Stimulated activated CD8-positive, alpha-beta memory T cell treated with anti-CD3 and anti-CD28 coated beads, Interleukin-15, amount 100 ng/mL, for 48 hours (primary cell): ENCODE results near the gene SYNGR3.
"Not testable (repeated sequence)": the region's sequence is repeated elsewhere in the genome, so short reads cannot be mapped to it uniquely, and the experiment has no call there.

Experiments used
- DNase-seq, 2 donors: peaks; one replicate each; pipeline ENCODE4 v3.0.0-alpha.2; 2020; ENCODE audit warnings: low read depth in 2 of 2

The SYNGR3 gene

DNA sequence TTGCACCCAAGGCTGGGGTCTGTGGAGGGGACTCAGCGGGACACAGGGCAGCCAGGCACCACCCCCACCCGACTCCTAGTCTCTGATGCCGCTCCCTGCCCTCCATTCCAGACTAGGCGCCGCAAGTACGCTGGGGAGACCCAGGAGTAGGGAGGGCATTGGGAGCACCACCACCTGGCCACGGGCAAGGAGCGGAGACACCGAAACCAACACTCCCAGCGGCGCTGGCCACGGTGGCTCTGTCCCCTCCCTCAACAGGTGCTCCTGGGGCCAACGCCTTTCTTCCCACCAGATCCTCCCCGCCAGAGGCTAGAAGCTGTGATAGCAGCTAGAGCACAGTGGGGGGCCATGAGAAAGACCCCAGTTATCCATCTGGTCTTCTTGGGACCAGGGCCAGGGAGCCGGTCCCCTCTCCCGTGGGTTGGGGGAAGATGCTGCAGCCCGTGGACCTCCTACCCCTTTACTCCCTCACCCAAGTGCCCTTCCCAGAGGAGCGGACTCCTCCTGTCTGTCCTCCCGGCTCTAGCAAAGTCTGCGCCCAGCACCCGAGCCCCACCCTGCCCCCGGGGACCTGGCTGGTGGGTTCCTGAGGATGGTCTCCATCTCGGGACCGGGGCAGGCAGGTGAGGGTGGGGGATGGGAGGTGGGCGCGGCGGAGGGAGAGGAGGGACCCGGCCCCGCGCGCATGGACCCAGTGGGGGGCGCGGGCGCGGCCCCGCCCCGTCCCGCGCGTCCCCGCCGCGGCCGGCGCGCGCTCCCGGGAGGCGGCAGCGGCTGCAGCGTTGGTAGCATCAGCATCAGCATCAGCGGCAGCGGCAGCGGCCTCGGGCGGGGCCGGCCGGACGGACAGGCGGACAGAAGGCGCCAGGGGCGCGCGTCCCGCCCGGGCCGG is at the start of gene SYNGR3:
Gene SYNGR3, plus strand, starts transcription at position 762 of the 892 bp plus-strand sequence. CDS start 133 bp downstream, outside the sequence.
- no peak for DNase-seq

GRCh38 chr16:1940273-1941161 is 49.3 kb upstream of the SYNGR3 start:
- no peak for DNase-seq

GRCh38 chr16:1941162-1942046 is 48.4 kb upstream of the SYNGR3 start:
- no peak for DNase-seq

DNA sequence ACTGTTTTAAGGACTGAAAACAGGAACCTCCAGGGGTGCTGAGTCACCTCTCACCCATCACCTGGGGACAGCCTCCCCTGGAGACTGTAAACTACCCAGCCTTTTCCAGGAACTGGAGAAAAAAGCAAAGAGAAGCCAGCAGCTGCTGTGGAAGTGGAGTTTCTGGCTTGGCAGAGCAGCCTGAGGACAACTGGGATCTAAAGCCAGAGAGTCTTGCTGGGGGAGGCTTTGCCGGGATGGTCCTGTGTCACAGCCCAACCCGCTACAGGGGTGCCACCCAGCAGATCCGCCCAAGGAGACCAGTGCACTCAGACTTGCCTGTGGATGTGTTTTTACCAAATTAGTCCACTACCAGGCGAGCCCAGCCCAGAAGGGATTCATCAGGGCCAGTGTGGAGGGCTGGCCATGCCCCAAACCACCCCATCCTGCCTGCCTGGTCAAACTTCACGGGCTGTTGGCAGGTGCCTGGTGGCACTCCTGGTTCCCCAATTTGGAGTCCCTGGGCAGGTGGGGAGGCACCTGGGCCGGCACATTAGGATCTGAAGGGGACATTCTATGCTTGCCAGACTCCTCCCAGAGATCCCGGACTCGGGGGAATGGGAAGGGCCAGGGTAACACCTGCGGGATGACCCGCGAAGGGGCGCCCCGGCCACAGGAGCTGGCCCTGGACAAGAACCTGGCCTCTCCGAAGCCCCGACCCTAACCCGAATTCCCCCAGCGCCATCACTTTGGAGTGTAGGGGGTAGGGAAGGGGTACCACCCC is 47.5 kb upstream of the SYNGR3 start:
- DNase-seq = no peak

DNA sequence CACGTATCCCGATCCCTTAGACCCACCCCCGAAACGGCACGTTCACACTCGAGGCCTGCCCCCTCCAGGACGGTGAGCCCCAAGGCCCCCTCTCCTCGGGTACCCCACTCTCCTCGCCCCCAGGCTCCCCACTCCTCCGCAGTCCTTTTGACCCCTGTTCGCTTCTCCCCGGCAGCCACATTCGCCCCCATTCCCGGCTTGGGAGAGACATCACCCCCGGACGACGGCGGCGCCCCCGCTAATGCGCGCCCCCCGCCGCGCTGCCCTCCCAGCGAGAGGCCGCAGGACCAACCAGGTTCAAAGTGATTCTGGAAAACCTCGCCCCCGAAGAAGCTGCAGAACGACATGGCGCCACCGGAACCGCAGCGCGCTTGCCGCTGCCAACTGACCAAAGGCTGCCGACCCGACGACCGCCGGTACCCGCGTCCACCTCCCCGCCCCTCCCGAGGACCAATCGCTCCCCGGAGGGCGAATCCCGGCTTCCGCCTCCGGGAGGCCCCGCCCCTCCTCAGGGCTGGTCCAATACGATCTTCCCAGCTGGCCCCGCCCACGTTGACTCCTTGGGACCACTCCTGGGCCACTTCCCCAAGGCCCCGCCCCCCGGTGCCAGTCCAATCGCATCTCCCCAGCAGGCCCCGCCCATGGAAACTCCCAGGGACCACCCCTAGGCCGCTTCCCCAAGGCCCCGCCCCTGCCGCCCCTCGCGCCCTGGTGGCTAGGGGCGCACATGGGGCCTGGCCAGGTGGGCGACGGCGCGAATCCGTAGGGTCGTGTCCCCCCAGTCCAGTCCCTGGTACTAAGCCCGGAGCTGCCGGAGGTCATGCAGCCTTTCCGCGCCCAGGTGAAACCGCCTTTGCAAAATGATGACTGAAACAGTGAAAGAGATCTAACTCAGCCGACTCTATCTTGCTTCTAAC is 46.7 kb upstream of the SYNGR3 start, which contains the start of gene MSRB1:
Gene MSRB1, minus strand, starts transcription at position 390 of the 917 bp plus-strand sequence. Its CDS starts 43 bp downstream, at position 347.
- DNase-seq = peak; percentile 99 to 100

- DNase-seq = no peak
Observed at GRCh38 chr16:1944612-1945199, 45.1 kb upstream of the SYNGR3 start.

DNA sequence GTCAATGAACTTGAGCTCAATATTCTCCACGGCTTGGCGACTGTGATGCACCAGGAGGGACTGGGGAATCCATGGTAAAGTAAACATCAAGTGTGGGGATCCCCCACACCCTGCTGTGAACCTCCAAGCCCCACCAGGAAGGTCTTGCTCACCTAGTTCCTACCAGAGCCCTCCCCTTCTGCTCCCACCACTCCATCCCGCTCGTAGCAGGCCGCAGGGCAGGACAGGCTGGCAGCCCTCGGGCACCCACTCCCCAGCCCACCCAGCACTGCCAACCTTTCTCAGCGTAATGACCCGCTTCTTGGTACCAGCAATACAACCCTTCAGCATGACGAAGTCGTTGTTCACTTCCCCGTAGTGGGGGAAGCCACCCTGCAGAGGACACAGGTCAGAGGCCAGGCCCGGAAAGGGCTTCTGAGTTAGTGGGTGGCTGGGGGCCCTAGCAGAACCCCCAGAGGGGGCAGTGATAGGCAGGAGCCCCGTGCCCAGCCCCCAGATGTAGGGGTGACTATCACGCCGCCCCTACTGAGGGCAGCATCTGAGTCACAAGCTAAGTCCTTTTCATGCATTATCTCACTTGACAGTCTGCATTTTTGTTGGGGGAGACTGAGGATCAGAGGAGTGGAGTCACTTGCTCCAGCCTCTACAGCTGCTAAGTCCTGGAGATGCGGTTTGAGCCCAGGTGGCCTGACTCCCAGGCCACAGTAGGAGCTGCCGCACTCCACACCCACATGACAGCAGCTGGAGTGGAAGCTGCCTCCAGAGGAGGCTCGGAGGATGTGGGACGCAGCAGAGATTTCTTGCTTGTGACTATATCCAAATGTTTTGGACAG is 44.0 kb upstream of the SYNGR3 start:
- DNase-seq = no peak

GRCh38 chr16:1946495-1947368 is 43.0 kb upstream of the SYNGR3 start:
- DNase-seq = no peak

- no peak for DNase-seq
Observed at GRCh38 chr16:1947369-1947670, 42.5 kb upstream of the SYNGR3 start.

DNA sequence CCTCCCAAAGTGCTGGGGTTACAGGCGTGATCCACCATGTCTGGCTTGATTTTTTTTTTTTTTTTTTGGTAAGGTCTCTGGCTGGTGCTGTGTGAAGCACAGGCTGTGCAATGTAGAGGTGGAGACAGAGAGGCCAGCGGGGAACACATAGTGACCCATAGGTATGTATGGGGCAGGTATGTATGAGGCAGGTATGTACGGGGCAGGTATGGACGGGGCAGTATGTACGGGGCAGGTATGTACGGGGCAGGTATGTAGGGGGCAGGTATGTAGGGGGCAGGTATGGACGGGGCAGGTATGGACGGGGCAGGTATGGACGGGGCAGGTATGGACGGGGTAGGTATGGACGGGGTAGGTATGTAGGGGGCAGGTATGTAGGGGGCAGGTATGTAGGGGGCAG is 40.3 kb upstream of the SYNGR3 start:
- no peak for DNase-seq

DNA sequence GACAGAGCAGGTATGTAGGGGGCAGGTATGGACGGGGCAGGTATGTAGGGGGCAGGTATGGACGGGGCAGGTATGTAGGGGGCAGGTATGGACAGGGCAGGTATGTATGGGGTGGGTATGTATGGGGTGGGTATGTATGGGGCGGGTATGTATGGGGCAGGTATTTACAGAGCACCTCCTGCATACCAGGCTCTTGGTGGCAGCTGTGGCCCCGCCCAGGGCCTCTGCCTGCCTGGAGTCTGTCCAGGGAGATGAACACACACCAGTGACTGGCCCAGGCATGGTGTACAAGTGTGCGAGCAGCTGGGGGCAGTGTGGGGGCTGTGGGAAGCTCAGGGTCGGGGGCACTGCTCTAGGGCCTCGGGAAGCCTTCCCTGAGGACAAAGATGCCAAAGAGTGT is 39.7 kb upstream of the SYNGR3 start:
- no peak for DNase-seq

GRCh38 chr16:1950559-1950958 is 39.2 kb upstream of the SYNGR3 start:
- DNase-seq = no peak

GRCh38 chr16:1953734-1954133 is 36.0 kb upstream of the SYNGR3 start:
- no peak for DNase-seq

GRCh38 chr16:1957434-1958142 is 32.2 kb upstream of the SYNGR3 start:
- DNase-seq = not testable (repeated sequence)

GRCh38 chr16:1958143-1958491 is 31.7 kb upstream of the SYNGR3 start:
- not testable (repeated sequence) for DNase-seq

DNA sequence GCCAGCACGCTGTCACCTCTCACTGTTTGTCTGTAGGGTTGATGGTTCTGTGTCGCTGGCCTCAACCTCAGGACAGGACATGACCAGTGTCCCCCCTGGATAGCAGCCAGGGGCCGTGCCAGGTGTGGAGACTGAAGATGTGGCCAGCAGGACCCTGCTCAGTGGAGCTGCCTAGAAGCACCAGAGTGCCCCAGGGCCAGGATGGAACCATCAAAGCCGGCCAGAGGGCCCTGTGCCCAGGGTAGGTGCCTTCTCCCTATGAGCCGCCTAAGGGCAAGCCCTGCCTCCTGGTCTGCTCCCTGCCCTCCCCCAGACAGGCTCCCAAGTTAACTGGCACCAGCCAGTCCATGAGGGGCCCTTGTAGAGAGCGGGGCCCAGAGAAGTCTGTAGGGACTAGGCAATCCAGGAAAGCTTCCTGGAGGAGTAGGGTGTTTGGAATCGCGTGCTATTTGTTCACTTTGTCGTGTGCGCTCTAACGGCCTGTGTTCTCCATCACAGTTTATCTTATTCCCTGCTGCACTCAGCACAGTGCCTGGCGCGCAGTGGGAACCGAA is 31.0 kb upstream of the SYNGR3 start:
- DNase-seq = no peak
